ENCODE data around the gene SGSM1.
A peak's percentile ranks its signal among the peaks of the same experiment; 100 is the strongest.

The SGSM1 gene, protein sequence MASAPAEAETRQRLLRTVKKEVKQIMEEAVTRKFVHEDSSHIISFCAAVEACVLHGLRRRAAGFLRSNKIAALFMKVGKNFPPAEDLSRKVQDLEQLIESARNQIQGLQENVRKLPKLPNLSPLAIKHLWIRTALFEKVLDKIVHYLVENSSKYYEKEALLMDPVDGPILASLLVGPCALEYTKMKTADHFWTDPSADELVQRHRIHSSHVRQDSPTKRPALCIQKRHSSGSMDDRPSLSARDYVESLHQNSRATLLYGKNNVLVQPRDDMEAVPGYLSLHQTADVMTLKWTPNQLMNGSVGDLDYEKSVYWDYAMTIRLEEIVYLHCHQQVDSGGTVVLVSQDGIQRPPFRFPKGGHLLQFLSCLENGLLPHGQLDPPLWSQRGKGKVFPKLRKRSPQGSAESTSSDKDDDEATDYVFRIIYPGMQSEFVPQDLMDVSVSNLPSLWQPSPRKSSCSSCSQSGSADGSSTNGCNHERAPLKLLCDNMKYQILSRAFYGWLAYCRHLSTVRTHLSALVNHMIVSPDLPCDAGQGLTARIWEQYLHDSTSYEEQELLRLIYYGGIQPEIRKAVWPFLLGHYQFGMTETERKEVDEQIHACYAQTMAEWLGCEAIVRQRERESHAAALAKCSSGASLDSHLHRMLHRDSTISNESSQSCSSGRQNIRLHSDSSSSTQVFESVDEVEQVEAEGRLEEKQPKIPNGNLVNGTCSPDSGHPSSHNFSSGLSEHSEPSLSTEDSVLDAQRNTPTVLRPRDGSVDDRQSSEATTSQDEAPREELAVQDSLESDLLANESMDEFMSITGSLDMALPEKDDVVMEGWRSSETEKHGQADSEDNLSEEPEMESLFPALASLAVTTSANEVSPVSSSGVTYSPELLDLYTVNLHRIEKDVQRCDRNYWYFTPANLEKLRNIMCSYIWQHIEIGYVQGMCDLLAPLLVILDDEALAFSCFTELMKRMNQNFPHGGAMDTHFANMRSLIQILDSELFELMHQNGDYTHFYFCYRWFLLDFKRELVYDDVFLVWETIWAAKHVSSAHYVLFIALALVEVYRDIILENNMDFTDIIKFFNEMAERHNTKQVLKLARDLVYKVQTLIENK

DNA sequence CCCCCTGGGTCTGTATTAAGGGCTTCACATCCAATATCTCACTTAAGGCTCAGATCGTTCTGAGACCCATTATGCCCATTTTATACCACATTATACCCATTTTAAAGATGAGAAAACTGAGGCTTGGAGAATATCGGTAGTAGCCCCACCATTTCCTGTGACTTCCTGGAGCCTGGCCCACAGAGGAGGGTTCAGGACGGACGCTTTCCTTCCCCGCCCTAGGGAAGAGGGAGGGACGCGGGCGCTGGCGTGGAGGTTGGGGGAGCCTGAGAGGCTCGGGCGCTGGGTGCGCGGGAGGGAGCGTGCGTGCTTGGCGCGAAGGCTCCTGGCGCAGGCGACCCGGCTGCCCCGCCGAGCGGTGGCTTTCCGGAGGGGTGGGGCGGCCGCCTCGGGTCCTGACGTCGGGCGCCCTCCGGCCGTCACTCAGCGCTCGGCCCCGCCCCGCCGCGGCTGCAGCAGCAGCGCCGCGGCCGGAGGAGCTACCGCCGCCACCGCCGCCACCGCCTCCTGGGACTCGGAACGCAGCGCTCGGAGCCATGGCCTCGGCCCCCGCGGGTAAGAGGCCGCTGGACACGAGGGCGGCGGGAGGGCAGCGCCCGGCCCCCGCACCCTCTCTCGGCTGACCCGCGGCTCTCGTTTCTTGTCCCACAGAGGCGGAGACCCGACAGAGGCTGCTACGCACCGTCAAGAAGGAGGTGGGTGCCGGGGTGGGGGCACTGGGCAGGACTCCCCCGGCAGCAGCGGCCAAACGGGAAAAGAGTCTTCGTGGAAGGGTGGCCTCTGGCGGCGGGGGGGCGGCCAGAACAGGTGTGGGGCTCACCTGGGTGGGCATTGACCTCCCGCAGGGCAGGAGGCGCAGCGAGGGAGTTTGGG lies at the start of gene SGSM1:
TSS of gene SGSM1 (plus strand) at position 422 of the 873 bp plus-strand sequence. CDS start at position 537, 115 bp downstream.
- H3K27me3 Mint-ChIP-seq = peaks cover 18% of the 10 kb centered on the region
- peak within 1 kb of the TSS; percentile 64 for H3K4me3 Mint-ChIP-seq
- DNase-seq (ENCODE audit: low spot score in 2 of 2) = peak; percentile 36 to 64
- peaks cover 2% of the 10 kb centered on the region for H3K36me3 Mint-ChIP-seq
- H3K4me1 Mint-ChIP-seq = peaks cover 3% of the 10 kb centered on the region
- H3K27ac Mint-ChIP-seq = no peak within 1 kb of the TSS
- H3K9me3 Mint-ChIP-seq = peaks cover 2% of the 10 kb centered on the region
- ATAC-seq (ENCODE audit: low read depth) = peak; percentile 93

DNA sequence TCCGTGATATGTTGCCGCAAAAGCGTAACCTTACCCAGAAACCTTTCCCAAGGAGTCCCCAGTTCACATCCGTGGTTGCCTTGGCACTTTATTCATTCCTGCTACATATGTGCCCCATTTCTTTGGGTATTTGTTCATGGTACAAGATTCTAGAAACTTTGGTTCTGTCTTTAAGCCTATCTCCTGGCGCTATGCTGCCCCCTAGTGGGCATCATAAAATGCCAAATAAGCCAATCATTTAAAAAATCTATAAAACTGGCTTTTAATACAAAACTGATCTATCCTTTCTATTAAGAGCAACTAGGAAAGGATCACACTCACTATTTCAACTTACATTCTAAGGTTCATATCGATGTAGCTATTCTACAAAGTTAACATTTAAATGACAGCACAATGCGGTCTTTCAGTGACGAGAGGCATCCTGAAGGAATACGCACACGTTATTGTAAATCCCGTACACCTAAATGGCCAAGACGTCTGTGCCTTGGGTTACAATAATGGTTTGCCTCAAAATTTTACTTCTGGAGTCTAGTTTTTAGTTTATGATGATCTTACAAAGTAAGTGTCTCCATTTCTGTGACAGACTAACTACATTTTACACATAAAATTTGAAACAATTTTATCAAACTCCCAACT lies 47.7 kb upstream of the SGSM1 start:
- DNase-seq (ENCODE audit: low spot score in 2 of 2) (peak; percentile 49 to 56), ATAC-seq (ENCODE audit: low read depth) (no peak)
- Mint-ChIP-seq H3K9me3 (no peaks in the 10 kb centered on the region), H3K27ac (no peak overlapping the region), H3K36me3 (no peaks in the 10 kb centered on the region), H3K4me1 (no peaks in the 10 kb centered on the region), H3K27me3 (no peaks in the 10 kb centered on the region), H3K4me3 (no peak overlapping the region)

DNA sequence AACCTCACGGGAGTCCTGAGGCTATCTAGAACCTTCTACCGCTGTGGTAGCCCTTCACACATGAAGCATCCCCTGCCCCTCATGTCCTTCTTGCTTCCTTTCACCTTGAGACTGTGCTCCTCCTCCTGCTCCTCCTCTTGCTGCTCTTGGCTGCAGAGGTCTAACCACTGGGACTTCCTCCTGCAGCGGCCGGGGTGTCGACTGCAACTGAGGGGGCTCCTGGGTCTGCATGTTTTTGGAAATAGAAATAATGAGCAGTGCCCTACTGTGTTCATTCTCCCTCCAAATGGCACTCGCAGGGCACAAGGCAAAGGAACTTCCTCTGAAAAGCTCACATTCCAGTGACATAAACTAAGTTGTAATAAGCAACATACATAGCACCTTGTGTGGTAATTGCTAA lies 46.2 kb upstream of the SGSM1 start:
- H3K36me3 Mint-ChIP-seq = no peaks in the 10 kb centered on the region

DNA sequence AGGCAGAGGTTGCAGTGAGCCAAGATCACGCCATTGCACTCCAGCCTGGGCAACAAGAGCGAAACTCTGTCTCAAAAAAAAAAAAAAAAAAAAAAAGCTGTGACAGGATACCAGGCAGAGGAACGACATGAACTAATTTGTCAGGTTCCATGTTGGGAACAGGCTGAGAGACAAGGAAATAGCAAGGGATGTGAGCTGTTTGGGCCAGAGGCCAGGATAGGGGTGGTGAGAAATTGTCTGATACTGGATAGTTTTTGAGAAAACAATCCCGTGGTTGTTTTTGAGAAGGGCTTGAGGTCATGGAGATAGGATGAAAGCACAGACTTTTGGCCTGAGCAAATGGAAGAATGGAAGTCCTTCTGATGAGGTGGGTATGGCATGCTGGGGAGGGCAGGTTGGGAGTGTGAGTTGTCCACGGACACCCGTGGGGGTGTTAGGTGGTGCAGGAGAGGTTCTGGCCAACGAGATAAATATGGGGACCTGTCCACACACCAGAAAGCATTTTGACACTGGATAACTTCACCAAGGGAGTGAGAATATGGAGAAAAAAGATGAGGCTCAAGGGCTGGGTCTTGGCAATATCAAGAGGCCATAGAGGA lies 45.2 kb upstream of the SGSM1 start:
- no peak for ATAC-seq (ENCODE audit: low read depth)
- Mint-ChIP-seq H3K4me3 (no peak overlapping the region), H3K36me3 (no peaks in the 10 kb centered on the region), H3K27me3 (no peaks in the 10 kb centered on the region), H3K9me3 (no peaks in the 10 kb centered on the region), H3K4me1 (no peaks in the 10 kb centered on the region), H3K27ac (no peak overlapping the region)
- DNase-seq (ENCODE audit: low spot score in 2 of 2) = no peak

More for the DNA sequence above, 46.2 kb upstream of the SGSM1 start:
- DNase-seq (ENCODE audit: low spot score in 2 of 2) (no peak), ATAC-seq (ENCODE audit: low read depth) (no peak)
- H3K4me3 Mint-ChIP-seq = no peak overlapping the region
- H3K9me3 Mint-ChIP-seq = no peaks in the 10 kb centered on the region
- H3K27ac Mint-ChIP-seq = no peak overlapping the region
- no peaks in the 10 kb centered on the region for H3K27me3 Mint-ChIP-seq
- H3K4me1 Mint-ChIP-seq = no peaks in the 10 kb centered on the region

DNA sequence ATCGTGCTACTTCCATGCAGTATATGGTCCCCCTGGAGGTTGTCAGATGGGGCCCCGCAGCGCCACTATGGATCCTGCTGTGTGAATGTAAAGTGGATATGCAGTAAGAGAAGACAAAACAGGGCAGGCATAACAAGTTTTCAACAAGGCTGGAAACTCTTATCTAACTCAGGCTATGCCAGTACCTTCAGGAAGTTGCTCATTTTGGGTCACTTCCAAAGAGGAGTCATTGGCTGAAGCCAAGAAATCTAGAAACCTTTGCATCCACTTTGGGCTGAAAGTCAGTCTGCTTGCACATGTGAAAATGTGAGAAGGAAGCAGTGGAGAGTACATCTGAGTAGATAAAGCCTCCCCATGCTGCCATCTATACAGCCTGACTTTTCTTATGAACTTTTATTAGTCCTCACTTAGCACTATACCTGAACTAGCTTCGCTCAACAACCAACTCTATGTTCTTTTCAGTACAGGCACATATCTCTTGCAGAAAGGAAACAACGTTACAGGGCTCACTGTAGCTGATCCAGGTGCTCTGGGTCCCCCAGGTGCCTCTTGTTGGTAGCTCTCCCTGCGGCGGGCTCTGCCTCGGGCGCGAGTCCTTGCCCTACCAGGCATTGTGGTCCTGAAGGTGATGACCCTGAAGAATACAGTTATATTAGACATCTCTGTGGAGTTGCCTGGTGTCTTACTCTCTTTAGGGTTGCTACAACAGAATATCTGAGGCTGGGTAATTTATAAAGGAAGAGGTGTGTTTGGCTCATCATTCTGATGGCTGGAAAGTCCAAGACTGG lies 43.9 kb upstream of the SGSM1 start:
- Mint-ChIP-seq H3K4me3 (no peak overlapping the region), H3K36me3 (no peaks in the 10 kb centered on the region), H3K27me3 (no peaks in the 10 kb centered on the region), H3K4me1 (no peaks in the 10 kb centered on the region), H3K9me3 (no peaks in the 10 kb centered on the region), H3K27ac (no peak overlapping the region)
- DNase-seq (ENCODE audit: low spot score in 2 of 2) (no peak), ATAC-seq (ENCODE audit: low read depth) (no peak)

DNA sequence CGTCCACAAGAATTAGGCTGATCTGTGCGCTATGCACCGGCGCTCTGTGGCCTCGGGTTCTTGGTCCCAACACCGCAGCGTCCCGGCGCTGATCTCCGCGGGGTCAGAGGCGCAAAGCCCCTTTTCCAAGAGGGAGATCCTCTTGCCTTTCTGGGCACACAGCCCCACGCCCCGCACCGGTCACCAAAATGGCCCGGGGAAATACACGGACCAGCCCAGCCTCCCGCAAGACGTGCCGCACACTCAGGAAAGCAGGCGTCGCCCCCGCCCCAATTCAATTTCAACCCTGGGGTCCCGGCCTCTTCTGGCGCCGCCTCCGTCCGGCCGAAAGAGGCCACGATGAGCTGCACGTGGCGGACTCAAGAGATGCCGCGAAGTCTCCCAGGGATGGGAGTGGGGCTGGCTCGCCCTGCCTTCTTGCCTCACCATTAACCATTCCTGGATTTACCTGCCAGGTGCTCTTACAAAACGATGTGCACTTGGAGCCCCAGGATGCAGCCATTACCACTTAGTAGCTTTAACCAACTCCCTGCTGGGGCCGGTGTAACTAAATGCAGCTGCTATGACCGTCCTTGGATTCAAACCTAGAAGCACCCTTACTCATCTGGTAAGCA lies 42.0 kb upstream of the SGSM1 start:
- Mint-ChIP-seq H3K9me3 (no peaks in the 10 kb centered on the region), H3K4me1 (no peaks in the 10 kb centered on the region), H3K27ac (no peak overlapping the region), H3K4me3 (no peak overlapping the region), H3K27me3 (peaks cover 1% of the 10 kb centered on the region), H3K36me3 (no peaks in the 10 kb centered on the region)
- ATAC-seq (ENCODE audit: low read depth) = no peak
- no peak for DNase-seq (ENCODE audit: low spot score in 2 of 2)

DNA sequence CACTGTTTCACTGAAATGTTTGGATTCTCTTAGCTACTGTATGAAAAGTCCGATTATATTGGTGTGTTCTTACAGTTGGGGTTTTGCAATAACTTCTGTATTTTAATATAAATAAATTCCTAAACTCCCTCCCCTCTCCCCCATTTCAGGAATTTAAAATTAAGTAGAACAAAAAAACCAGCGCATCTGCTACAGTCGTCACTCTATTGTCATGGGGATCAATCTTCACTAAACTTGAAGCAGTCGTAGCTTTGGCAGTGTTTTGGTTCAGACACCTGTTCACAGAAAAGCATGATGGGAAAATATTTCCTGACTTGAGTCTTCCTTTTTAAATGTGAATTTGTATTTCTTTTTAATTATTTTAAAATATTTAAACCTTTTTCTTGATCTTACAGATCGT lies 40.8 kb upstream of the SGSM1 start:
- Mint-ChIP-seq H3K36me3 (no peaks in the 10 kb centered on the region), H3K9me3 (no peaks in the 10 kb centered on the region), H3K4me3 (no peak overlapping the region), H3K4me1 (no peaks in the 10 kb centered on the region), H3K27me3 (peaks cover 1% of the 10 kb centered on the region), H3K27ac (no peak overlapping the region)
- DNase-seq (ENCODE audit: low spot score in 2 of 2) (no peak), ATAC-seq (ENCODE audit: low read depth) (no peak)

DNA sequence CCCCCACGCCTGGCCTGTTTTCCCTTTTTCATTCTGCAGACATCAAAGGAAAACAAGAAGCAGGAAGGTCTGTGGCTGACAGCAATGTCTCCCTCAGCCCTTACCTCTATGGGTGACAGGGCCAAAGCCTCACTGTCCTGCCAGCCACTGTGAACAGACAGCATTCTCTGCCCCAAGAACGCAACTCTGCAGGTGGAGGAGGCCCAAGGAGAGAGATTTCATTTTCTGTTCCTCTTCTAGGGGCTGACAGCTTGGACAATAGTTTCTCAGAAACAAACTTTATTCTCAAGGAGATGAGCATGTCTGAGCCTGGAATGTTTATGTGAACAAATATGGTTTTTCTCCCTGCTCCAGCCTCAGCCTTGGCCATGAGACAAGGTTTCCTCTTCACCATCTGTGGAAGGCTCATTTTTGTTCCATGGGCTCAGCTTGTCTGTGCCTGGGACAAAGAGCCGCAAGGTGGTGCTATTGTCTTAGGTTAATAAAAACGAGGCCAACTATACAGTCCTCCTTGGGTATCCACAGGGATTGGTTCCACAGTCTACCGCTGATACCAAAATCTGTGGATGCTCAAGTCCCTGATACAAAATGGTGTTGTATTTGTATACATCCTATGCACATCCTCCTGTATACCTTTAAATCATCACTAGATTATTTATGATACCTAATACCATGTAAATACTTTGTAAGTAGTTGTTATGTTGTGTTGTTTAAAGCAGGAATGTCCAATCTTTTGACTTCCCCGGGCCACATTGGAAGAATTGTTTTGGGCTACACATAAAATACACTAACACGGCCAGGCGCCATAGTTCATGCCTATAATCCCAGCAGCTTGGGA lies 37.3 kb upstream of the SGSM1 start:
- Mint-ChIP-seq H3K27me3 (peaks cover 4% of the 10 kb centered on the region), H3K27ac (no peak overlapping the region), H3K9me3 (no peaks in the 10 kb centered on the region), H3K36me3 (no peaks in the 10 kb centered on the region), H3K4me3 (no peak overlapping the region), H3K4me1 (no peaks in the 10 kb centered on the region)
- DNase-seq (ENCODE audit: low spot score in 2 of 2) (peak in 1 of 2 donors; percentile 33), ATAC-seq (ENCODE audit: low read depth) (no peak)

DNA sequence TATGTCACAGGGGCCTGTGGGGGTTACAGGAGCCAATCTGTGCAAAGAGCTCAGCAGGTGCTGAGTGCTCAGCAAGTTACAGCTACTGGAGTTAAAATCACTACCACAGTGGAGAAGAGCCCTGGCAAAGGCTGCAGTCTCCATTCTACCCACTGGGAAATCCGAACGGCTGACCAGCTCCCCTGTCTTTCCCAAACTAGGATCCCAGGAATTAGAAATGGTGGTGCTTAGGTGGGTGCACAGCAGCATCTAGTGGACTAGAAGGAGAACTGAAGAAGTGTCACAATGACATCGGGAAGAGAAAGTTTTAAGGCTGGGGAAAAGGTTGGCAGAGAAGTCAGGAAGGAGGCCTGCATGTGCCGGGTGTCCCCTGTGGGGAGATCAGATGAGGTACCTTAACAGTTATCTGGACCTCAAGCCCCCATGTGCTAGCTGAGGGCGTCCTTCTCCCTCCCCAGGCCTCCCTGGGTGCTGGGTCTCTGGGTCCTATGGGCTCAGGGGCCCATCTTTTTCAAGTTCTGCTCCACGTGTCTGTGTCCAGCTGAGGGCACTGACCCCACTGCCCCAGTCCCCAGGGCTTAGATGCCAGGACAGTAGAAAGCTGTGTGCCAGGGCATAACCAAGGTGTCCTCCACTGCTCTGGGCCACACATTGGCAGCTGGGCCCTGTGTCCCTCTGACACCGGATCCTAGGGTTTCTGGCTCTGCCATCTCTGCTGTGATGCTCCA lies 33.4 kb upstream of the SGSM1 start:
- peaks cover 15% of the 10 kb centered on the region for H3K27me3 Mint-ChIP-seq
- no peak for DNase-seq (ENCODE audit: low spot score in 2 of 2)
- no peak for ATAC-seq (ENCODE audit: low read depth)
- no peak overlapping the region for H3K27ac Mint-ChIP-seq
- H3K4me1 Mint-ChIP-seq = no peaks in the 10 kb centered on the region
- no peaks in the 10 kb centered on the region for H3K36me3 Mint-ChIP-seq
- H3K9me3 Mint-ChIP-seq = no peaks in the 10 kb centered on the region
- H3K4me3 Mint-ChIP-seq = no peak overlapping the region

DNA sequence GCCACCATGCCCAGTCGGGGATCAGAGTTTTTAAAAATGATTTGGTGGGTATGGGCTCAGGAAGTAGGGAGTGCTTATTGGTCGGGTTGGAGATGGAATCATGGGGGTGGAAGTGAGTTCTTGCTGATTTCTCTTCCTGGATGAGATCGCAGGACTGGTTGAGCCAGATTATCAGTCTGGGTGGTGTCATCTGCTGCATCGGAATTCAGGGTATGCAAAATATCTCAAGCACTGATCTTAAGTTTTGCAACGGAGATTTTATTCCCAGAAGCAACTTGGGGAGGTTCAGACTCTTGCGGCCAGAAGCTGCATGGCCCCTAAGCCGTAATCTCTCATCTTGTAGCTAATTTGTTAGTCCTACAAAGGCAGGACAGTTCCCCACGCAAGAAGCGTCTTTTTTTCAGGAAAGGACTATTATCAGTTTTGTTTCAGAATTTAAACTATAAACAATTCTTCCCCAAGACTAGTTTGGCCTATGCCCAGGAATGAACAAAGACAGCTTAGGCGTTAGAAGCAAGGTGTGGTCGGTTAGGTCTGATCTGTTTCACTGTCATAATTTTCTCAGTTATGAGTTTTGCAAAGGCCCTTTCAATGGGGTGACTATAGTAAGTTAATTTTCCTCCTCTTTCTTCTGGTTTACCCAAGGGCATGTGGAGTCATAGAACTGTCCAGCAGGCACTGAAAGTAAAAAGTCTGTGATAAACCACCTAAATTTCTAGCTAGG lies 30.1 kb upstream of the SGSM1 start:
- no peak for DNase-seq (ENCODE audit: low spot score in 2 of 2)
- no peaks in the 10 kb centered on the region for H3K9me3 Mint-ChIP-seq
- H3K27ac Mint-ChIP-seq = no peak overlapping the region
- H3K27me3 Mint-ChIP-seq = peaks cover 13% of the 10 kb centered on the region
- no peaks in the 10 kb centered on the region for H3K36me3 Mint-ChIP-seq
- H3K4me1 Mint-ChIP-seq = no peaks in the 10 kb centered on the region
- H3K4me3 Mint-ChIP-seq = no peak overlapping the region
- no peak for ATAC-seq (ENCODE audit: low read depth)

Measured in memory B cell (primary cell).